ENCODE measurements around the gene RAD51D. TPM values are rescaled to one million over a fixed set of nuclear protein-coding genes. Genes with fewer than 3 reads are reported as not detected.

The RAD51D gene
- total and polyA plus RNA-seq, 2 donors (not counting 3 experiments of a cell fraction or from before 2014, with no cell fraction given) = 15.5 to 27.9 TPM

DNA sequence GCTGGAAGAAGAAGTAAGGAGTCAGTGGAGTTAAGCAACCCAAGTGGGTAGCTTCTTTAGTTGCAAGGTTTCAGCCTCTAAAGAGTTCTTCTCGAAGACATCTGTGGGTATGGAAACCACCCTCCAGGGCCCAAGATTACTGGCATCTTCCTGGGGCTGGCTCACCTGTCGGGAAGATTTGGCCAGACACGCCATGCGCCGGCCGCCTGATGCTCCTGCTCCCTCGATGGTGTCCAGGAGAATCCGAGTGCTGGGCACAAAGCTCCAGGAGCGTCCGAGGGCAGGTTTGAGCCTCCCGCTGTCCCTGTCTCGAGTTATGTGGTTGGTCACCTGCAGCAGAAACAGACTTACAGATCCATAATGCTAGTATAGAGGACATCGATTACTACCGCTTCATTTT, 18.6 kb downstream of the RAD51D start:
- Histone ChIP-seq H3K9me3 (replicated peaks; ENCODE audit: control insufficient read depth, insufficient read depth, low read length) (no peaks in the 10 kb centered on the region), H3K9ac (replicated peaks; ENCODE audit: extremely low read depth, insufficient read depth, low read length) (no peak overlapping the region), H3K36me3 (ENCODE audit: control insufficient read depth in 2 of 2, extremely low read depth in 1 of 2, insufficient read depth in 2 of 2, low read length in 2 of 2) (peaks cover under 1 to 16% of the 10 kb centered on the region in 2 experiments), H3K79me2 (ENCODE audit: control insufficient read depth, insufficient read depth, low read length) (no peaks in the 10 kb centered on the region), H3K4me3 (replicated peaks in 1 of 3; ENCODE audit: insufficient read depth in 1 of 3, low read depth in 1 of 3, low read length in 3 of 3) (no peak overlapping the region), H3K4me2 (ENCODE audit: insufficient read depth, low read length) (no peak overlapping the region), H2AFZ (ENCODE audit: low read depth, low read length) (no peak overlapping the region), H3K27ac (ENCODE audit: insufficient read depth, low read depth, low read length) (no peak overlapping the region), H4K20me1 (replicated peaks; ENCODE audit: control insufficient read depth, extremely low read depth, insufficient read depth, low read length) (no peaks in the 10 kb centered on the region), H3K4me1 (ENCODE audit: control insufficient read depth, extremely low read depth, insufficient read depth, low read length) (no peaks in the 10 kb centered on the region), H3K27me3 (ENCODE audit: control insufficient read depth in 2 of 2, insufficient read depth in 2 of 2, low read length in 2 of 2) (no peaks in the 10 kb centered on the region), H3K9me1 (replicated peaks; ENCODE audit: control insufficient read depth, extremely low read depth, insufficient read depth, low read length) (no peaks in the 10 kb centered on the region)
- TF ChIP-seq GATA2 (IDR thresholded peaks at IDR 0.05; ENCODE audit: insufficient read depth, insufficient read length, low read depth, low read length) (no peak), MYC (IDR thresholded peaks at IDR 0.05; ENCODE audit: low read depth, low read length) (no peak)
- FAIRE-seq (no peak), DNase-seq (ENCODE audit: low read depth, low spot score) (no peak)
- intact Hi-C loops (cut with micrococcal nuclease) = no loop called here
- CTCF ChIA-PET = no interaction called here
- POLR2A ChIA-PET = no interaction called here
- dilution Hi-C loops (cut with MboI; ENCODE audit: extremely low pct_ligation_motif_present, low sequenced_read_pairs) = loop anchor here (25.0 kb wide), 1 partner anchor 114 kb away; the partner anchor contains the start of gene LIG3
- no TSS peak for BruUV-seq (replicated peaks)

DNA sequence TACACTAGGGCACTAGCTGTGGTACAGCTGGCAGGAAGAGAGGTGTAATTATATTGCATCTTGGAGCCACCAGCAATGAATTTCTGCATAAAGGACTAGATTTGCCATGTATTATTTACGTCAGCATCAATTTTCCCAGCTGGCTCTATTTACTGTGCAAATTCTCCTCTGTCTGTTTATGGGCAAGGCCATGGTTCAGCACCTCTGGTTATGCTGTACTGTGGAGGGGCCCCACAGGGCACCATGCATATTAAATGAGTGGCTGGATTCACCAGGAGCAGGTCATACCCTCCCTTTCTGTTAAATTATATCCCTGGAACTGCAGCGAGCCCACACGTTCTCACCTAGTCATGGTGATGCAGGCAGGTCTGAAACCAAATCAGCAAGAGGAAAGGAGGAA, 19.8 kb downstream of the RAD51D start:
- POLR2A ChIA-PET = no interaction called here
- FAIRE-seq = no peak
- no peak overlapping the region for H2AFZ ChIP-seq (ENCODE audit: low read depth, low read length)
- no peaks in the 10 kb centered on the region for H3K9me1 ChIP-seq (replicated peaks; ENCODE audit: control insufficient read depth, extremely low read depth, insufficient read depth, low read length)
- intact Hi-C loops (cut with micrococcal nuclease) = no loop called here
- H4K20me1 ChIP-seq (replicated peaks; ENCODE audit: control insufficient read depth, extremely low read depth, insufficient read depth, low read length) = no peaks in the 10 kb centered on the region
- BruUV-seq (replicated peaks) = no TSS peak
- peaks cover 0 to 9% of the 10 kb centered on the region in 2 experiments for H3K36me3 ChIP-seq (ENCODE audit: control insufficient read depth in 2 of 2, extremely low read depth in 1 of 2, insufficient read depth in 2 of 2, low read length in 2 of 2)
- no peak for DNase-seq (ENCODE audit: low read depth, low spot score)
- H3K9me3 ChIP-seq (replicated peaks; ENCODE audit: control insufficient read depth, insufficient read depth, low read length) = no peaks in the 10 kb centered on the region
- dilution Hi-C loops (cut with MboI; ENCODE audit: extremely low pct_ligation_motif_present, low sequenced_read_pairs) = loop anchor here (25.0 kb wide), 1 partner anchor 113 kb away; the partner anchor contains the start of gene LIG3
- TF ChIP-seq, protein P1, sequence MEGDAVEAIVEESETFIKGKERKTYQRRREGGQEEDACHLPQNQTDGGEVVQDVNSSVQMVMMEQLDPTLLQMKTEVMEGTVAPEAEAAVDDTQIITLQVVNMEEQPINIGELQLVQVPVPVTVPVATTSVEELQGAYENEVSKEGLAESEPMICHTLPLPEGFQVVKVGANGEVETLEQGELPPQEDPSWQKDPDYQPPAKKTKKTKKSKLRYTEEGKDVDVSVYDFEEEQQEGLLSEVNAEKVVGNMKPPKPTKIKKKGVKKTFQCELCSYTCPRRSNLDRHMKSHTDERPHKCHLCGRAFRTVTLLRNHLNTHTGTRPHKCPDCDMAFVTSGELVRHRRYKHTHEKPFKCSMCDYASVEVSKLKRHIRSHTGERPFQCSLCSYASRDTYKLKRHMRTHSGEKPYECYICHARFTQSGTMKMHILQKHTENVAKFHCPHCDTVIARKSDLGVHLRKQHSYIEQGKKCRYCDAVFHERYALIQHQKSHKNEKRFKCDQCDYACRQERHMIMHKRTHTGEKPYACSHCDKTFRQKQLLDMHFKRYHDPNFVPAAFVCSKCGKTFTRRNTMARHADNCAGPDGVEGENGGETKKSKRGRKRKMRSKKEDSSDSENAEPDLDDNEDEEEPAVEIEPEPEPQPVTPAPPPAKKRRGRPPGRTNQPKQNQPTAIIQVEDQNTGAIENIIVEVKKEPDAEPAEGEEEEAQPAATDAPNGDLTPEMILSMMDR (IDR thresholded peaks at IDR 0.05; ENCODE audit: extremely low read depth in 1 of 2, insufficient read depth in 1 of 2, low read depth in 1 of 2, low read length in 2 of 2) = no peak
- TF ChIP-seq EZH2 (IDR thresholded peaks at IDR 0.05; ENCODE audit: borderline replicate concordance, low read depth, low read length, severe bottlenecking) (no peak), GATA2 (IDR thresholded peaks at IDR 0.05; ENCODE audit: insufficient read depth, insufficient read length, low read depth, low read length) (no peak), POLR2AphosphoS5 (IDR thresholded peaks at IDR 0.05; ENCODE audit: insufficient read depth, low read depth, low read length) (no peak), MYC (IDR thresholded peaks at IDR 0.05; ENCODE audit: low read depth, low read length) (no peak), POLR2A (IDR thresholded peaks at IDR 0.05; ENCODE audit: low read depth, low read length) (no peak), FOS (IDR thresholded peaks at IDR 0.05; ENCODE audit: borderline replicate concordance, insufficient read depth, low read length) (no peak), JUN (IDR thresholded peaks at IDR 0.05; ENCODE audit: borderline replicate concordance, insufficient read depth, insufficient read length, low read depth) (no peak)
- TF ChIP-seq, protein P2, sequence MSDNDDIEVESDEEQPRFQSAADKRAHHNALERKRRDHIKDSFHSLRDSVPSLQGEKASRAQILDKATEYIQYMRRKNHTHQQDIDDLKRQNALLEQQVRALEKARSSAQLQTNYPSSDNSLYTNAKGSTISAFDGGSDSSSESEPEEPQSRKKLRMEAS (IDR thresholded peaks at IDR 0.05; ENCODE audit: insufficient read depth, insufficient read length) = no peak
- H3K27ac ChIP-seq (ENCODE audit: insufficient read depth, low read depth, low read length) = no peak overlapping the region
- H3K4me1 ChIP-seq (ENCODE audit: control insufficient read depth, extremely low read depth, insufficient read depth, low read length) = no peaks in the 10 kb centered on the region
- H3K4me2 ChIP-seq (ENCODE audit: insufficient read depth, low read length) = no peak overlapping the region
- H3K79me2 ChIP-seq (ENCODE audit: control insufficient read depth, insufficient read depth, low read length) = no peaks in the 10 kb centered on the region
- no peak overlapping the region for H3K9ac ChIP-seq (replicated peaks; ENCODE audit: extremely low read depth, insufficient read depth, low read length)
- H3K4me3 ChIP-seq (replicated peaks in 1 of 3; ENCODE audit: insufficient read depth in 1 of 3, low read depth in 1 of 3, low read length in 3 of 3) = no peak overlapping the region
- no peaks in the 10 kb centered on the region for H3K27me3 ChIP-seq (ENCODE audit: control insufficient read depth in 2 of 2, insufficient read depth in 2 of 2, low read length in 2 of 2)
- CTCF ChIA-PET = interaction anchor here (1.0 kb wide), 1 partner anchor 10 kb away, joined by 3 read pairs; no protein-coding TSS in a partner anchor

Measured in endothelial cell of umbilical vein (primary cell).